Sigmoid colon (tissue), 7 donors: ENCODE results near the gene P2RX4. TPM values are rescaled to one million over a fixed set of nuclear protein-coding genes. Genes with fewer than 3 reads are reported as not detected.

Experiments used
- DNase-seq: peaks from one replicate; pipeline ENCODE4 v3.0.0-alpha.2; 2019
- H3K27ac ChIP-seq, 4 donors: fragments of 200-600 bp; sonication (generic); one replicate each; pipeline ENCODE4 v1.5.1; 2016 to 2019; ENCODE audit warnings: mild to moderate bottlenecking in 1 of 4
- H3K27me3 ChIP-seq, 3 donors: fragments of 200-600 bp; sonication (generic); one replicate each; pipeline ENCODE4 v1.5.1; 2019; ENCODE audit warnings: mild to moderate bottlenecking in 1 of 3
- H3K36me3 ChIP-seq, 4 donors: fragments of 200-600 bp; sonication (generic); one replicate each; pipeline ENCODE4 v1.5.1; 2016 to 2019
- H3K4me1 ChIP-seq, 4 donors: fragments of 200-600 bp; sonication (generic); one replicate each; pipeline ENCODE4 v1.5.1; 2017 to 2019
- H3K4me3 ChIP-seq, 4 donors: fragments of 200-600 bp; sonication (generic); one replicate each; pipeline ENCODE4 v1.5.1; 2017 to 2019; ENCODE audit warnings: mild to moderate bottlenecking in 2 of 4, moderate library complexity in 1 of 4
- H3K9me3 ChIP-seq, 4 donors: fragments of 200-600 bp in 3 of 4; sonication (generic) in 3 of 4; one replicate each; pipeline versions ENCODE4 v1.5.1 to v1.6.1; 2013 to 2019
- CTCF ChIP-seq, 4 experiments: fragments of 450-650 bp in 3 of 4; fragments of 200-600 bp in 1 of 4; IDR thresholded peaks; one replicate each; pipeline ENCODE4 v1.5.1; 2016 to 2019; ENCODE audit warnings: antibody characterized with exemption in 4 of 4, mild to moderate bottlenecking in 3 of 4, moderate library complexity in 2 of 4
- EP300 ChIP-seq, 4 donors: sonication (generic); formaldehyde crosslinking; IDR thresholded peaks; one replicate each; pipeline ENCODE4 v1.6.1; 2017; ENCODE audit warnings: antibody characterized with exemption in 4 of 4
- POLR2A ChIP-seq, 2 donors: fragments of 450-650 bp; IDR thresholded peaks; one replicate each; pipeline ENCODE4 v1.6.1; 2016; ENCODE audit warnings: antibody characterized with exemption in 2 of 2, mild to moderate bottlenecking in 2 of 2, moderate library complexity in 2 of 2
- POLR2AphosphoS5 ChIP-seq, 4 donors: sonication (generic); formaldehyde crosslinking; IDR thresholded peaks; one replicate each; pipeline ENCODE4 v1.6.1; 2017; ENCODE audit warnings: antibody characterized with exemption in 4 of 4
- WGBS, 2 donors: extraction: QIAGEN DNeasy Blood & Tissue Kit; methylation state at CpG; one replicate each; pipeline ENCODE4 v1.1.7; 2013; 5-methylcytosine and 5-hydroxymethylcytosine counted together
- intact Hi-C: fragments of 100-400 bp; cut with DNase I; formaldehyde crosslinking; loops from one replicate; pipeline ENCODE4 v1.15.1; 2023
- polyA plus RNA-seq, 3 donors: library from polyadenylated mRNA; stranded (reverse); fragments of 200-250 nt; gene quantifications; one replicate each; pipeline ENCODE4 v1.2.3, GENCODE V29; 2013
- total RNA-seq, 4 donors: library from RNA; depleted of rRNA; stranded (reverse); fragments of >200 nt; gene quantifications; one replicate each; pipeline ENCODE4 v1.1.0, GENCODE V29; 2016
- donor health status: healthy with polysubstance abuse.
- donor health status: Bipolar disorder and iron deficiency.
- donor health status: healthy.

Gene P2RX4
- total and polyA plus RNA-seq, 7 donors = 26.0 to 84.4 (median 36.9) TPM

- Histone ChIP-seq H3K36me3 (peaks cover 0 to 24% (median 7%) of the 10 kb centered on the region in 4 donors), H3K4me1 (no peaks in the 10 kb centered on the region), H3K4me3 (no peak overlapping the region), H3K9me3 (no peaks in the 10 kb centered on the region), H3K27ac (no peak overlapping the region), H3K27me3 (no peaks in the 10 kb centered on the region)
- WGBS, 2 donors = 90 to 95% methylated on average over 15 of the region's 15 CpGs
- DNase-seq = no peak
- no peak for TF ChIP-seq CTCF (IDR thresholded peaks at IDR 0.05)
- TF ChIP-seq EP300 (IDR thresholded peaks at IDR 0.05) = no peak
- TF ChIP-seq POLR2A (IDR thresholded peaks at IDR 0.05) = no peak
- TF ChIP-seq POLR2AphosphoS5 (IDR thresholded peaks at IDR 0.05) = no peak
- intact Hi-C loops = no loop called here
Observed at GRCh38 chr12:121184425-121184824, 25.5 kb upstream of the P2RX4 start.

- no peak overlapping the region for H3K27ac ChIP-seq
- intact Hi-C loops = no loop called here
- no peak for DNase-seq
- no peaks in the 10 kb centered on the region for H3K4me1 ChIP-seq
- H3K4me3 ChIP-seq = no peak overlapping the region
- TF ChIP-seq EP300 (IDR thresholded peaks at IDR 0.05) (no peak), POLR2AphosphoS5 (IDR thresholded peaks at IDR 0.05) (no peak), POLR2A (IDR thresholded peaks at IDR 0.05) (no peak), CTCF (IDR thresholded peaks at IDR 0.05) (no peak)
- peaks cover 0 to 21% (median 7%) of the 10 kb centered on the region in 4 donors for H3K36me3 ChIP-seq
- H3K27me3 ChIP-seq = no peaks in the 10 kb centered on the region
- H3K9me3 ChIP-seq = no peaks in the 10 kb centered on the region
- WGBS, 2 donors = 92 to 98% methylated on average over 7 of the region's 7 CpGs
Observed at GRCh38 chr12:121184984-121185889, 24.7 kb upstream of the P2RX4 start.

- H3K27me3 ChIP-seq = no peaks in the 10 kb centered on the region
- WGBS, 2 donors = 90 to 92% methylated on average over 2 of the region's 2 CpGs
- no peaks in the 10 kb centered on the region for H3K9me3 ChIP-seq
- intact Hi-C loops = no loop called here
- no peak overlapping the region for H3K4me3 ChIP-seq
- no peak for DNase-seq
- H3K4me1 ChIP-seq = no peaks in the 10 kb centered on the region
- no peak overlapping the region for H3K27ac ChIP-seq
- peaks cover 0 to 17% (median 7%) of the 10 kb centered on the region in 4 donors for H3K36me3 ChIP-seq
- TF ChIP-seq POLR2A (IDR thresholded peaks at IDR 0.05) (no peak), POLR2AphosphoS5 (IDR thresholded peaks at IDR 0.05) (no peak), CTCF (IDR thresholded peaks at IDR 0.05) (no peak), EP300 (IDR thresholded peaks at IDR 0.05) (no peak)
Observed at GRCh38 chr12:121186826-121187225, 23.1 kb upstream of the P2RX4 start.

GRCh38 chr12:121187501-121187900 is 22.4 kb upstream of the P2RX4 start:
- 89% methylated on average over 7 of the region's 7 CpGs for WGBS, 2 donors
- TF ChIP-seq POLR2AphosphoS5 (IDR thresholded peaks at IDR 0.05) (no peak), POLR2A (IDR thresholded peaks at IDR 0.05) (no peak)
- intact Hi-C loops = no loop called here

GRCh38 chr12:121188227-121188626 is 21.7 kb upstream of the P2RX4 start:
- Histone ChIP-seq H3K27ac (no peak overlapping the region), H3K36me3 (peaks cover 0 to 10% (median 5%) of the 10 kb centered on the region in 4 donors), H3K9me3 (no peaks in the 10 kb centered on the region), H3K27me3 (no peaks in the 10 kb centered on the region), H3K4me1 (no peaks in the 10 kb centered on the region), H3K4me3 (no peak overlapping the region)
- WGBS, 2 donors = 97 to 98% methylated on average over 2 of the region's 2 CpGs
- no peak for TF ChIP-seq POLR2AphosphoS5 (IDR thresholded peaks at IDR 0.05)
- no peak for TF ChIP-seq EP300 (IDR thresholded peaks at IDR 0.05)
- no peak for TF ChIP-seq CTCF (IDR thresholded peaks at IDR 0.05)
- no peak for TF ChIP-seq POLR2A (IDR thresholded peaks at IDR 0.05)
- intact Hi-C loops = no loop called here
- DNase-seq = no peak

More at GRCh38 chr12:121187501-121187900, 22.4 kb upstream of the P2RX4 start:
- no peaks in the 10 kb centered on the region for H3K27me3 ChIP-seq
- DNase-seq = no peak
- H3K9me3 ChIP-seq = no peaks in the 10 kb centered on the region
- no peak overlapping the region for H3K4me3 ChIP-seq
- H3K27ac ChIP-seq = no peak overlapping the region
- peaks cover 0 to 11% (median 7%) of the 10 kb centered on the region in 4 donors for H3K36me3 ChIP-seq
- H3K4me1 ChIP-seq = no peaks in the 10 kb centered on the region
